NCI-H128 (cell line): ENCODE results near the gene LRRC61.
A peak's percentile ranks its signal among the peaks of the same experiment; 100 is the strongest.

Source experiments
- DNase-seq: peaks from one replicate; lab custom pipeline; 2025; ENCODE audit not compliant: unreplicated experiment; lab: John Stamatoyannopoulos, UW

LRRC61 gene

GRCh38 chr7:150368884-150369747 lies 46.0 kb downstream of the LRRC61 start:
- no peak for DNase-seq

GRCh38 chr7:150369748-150370501 lies 46.8 kb downstream of the LRRC61 start:
- no peak for DNase-seq

GRCh38 chr7:150370612-150371071 lies 47.5 kb downstream of the LRRC61 start:
- no peak for DNase-seq

- DNase-seq: no peak
Measured at GRCh38 chr7:150371131-150371995, 48.2 kb downstream of the LRRC61 start.

- DNase-seq: no peak
Measured at GRCh38 chr7:150371996-150372270, 48.8 kb downstream of the LRRC61 start.

GRCh38 chr7:150372271-150373048 lies 49.3 kb downstream of the LRRC61 start:
- no peak for DNase-seq

- no peak for DNase-seq
Measured at GRCh38 chr7:150373049-150373801, 50.1 kb downstream of the LRRC61 start.

- no peak for DNase-seq
Measured at GRCh38 chr7:150374026-150374425, 50.9 kb downstream of the LRRC61 start.

- no peak for DNase-seq
Measured at GRCh38 chr7:150374472-150374871, 51.3 kb downstream of the LRRC61 start.

GRCh38 chr7:150375662-150376521 lies 52.7 kb downstream of the LRRC61 start:
- no peak for DNase-seq

GRCh38 chr7:150376560-150376959 lies 53.4 kb downstream of the LRRC61 start:
- DNase-seq: no peak

- DNase-seq: no peak
Measured at GRCh38 chr7:150377196-150377595, 54.0 kb downstream of the LRRC61 start.

GRCh38 chr7:150377635-150378034 lies 54.5 kb downstream of the LRRC61 start:
- DNase-seq: no peak

GRCh38 chr7:150378115-150378852 lies 55.1 kb downstream of the LRRC61 start:
- no peak for DNase-seq

GRCh38 chr7:150378853-150379440 lies 55.8 kb downstream of the LRRC61 start, which contains the start of gene ZNF775:
ZNF775 (plus strand) TSS chr7:150379330; CDS start chr7:150388471, 9,141 bp downstream.
- DNase-seq: peak; percentile 93

- DNase-seq: no peak
Measured at GRCh38 chr7:150379441-150380379, 56.6 kb downstream of the LRRC61 start.

GRCh38 chr7:150380463-150380862 lies 57.3 kb downstream of the LRRC61 start:
- DNase-seq: no peak
